ENCODE data around the gene PTPRK. TPM values are rescaled to one million over a fixed set of nuclear protein-coding genes. Genes with fewer than 3 reads are reported as not detected.

PTPRK gene
- total RNA-seq, 1 experiment from 2014 or later: 265 TPM

DNA sequence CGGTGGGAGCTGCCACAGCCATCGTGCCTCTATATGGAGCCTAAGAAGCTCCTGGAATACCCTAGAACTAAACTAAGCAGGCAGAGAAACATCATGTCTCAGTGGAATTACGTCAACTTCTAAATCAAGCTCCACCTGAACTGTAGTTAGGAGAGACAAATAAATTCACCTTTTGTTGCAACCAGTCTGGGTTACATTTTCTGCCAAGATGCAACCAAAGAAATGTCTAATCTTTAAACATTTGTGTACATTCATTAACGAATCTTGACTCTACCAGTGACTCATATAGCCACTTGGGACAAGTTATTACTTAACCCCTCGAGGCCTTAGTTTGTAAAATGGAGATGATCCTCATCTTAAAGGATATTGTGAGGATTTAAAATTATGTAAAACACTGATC lies 8.9 kb downstream of the PTPRK start:
- intact Hi-C loops (cut with micrococcal nuclease; ENCODE audit: unreplicated experiment): loop anchor here (5.0 to 10.0 kb wide), 3 partner anchors 89 to 777 kb away; no protein-coding TSS in a partner anchor
- Mint-ChIP-seq H3K4me3 (ENCODE audit: low read depth, unreplicated experiment) (peak overlapping the region; percentile 55), H3K27me3 (ENCODE audit: unreplicated experiment) (no peaks in the 10 kb centered on the region), H3K4me1 (ENCODE audit: low read depth, unreplicated experiment) (peaks cover 80% of the 10 kb centered on the region), H3K27ac (ENCODE audit: unreplicated experiment) (peak overlapping the region; percentile 95), H3K36me3 (ENCODE audit: insufficient read depth, unreplicated experiment) (peaks cover 45% of the 10 kb centered on the region), H3K9me3 (ENCODE audit: low read depth, unreplicated experiment) (no peaks in the 10 kb centered on the region)
- CTCF ChIA-PET: interaction anchor here (1.0 to 1.7 kb wide), 3 partner anchors 10 to 16 kb away, joined by 3 to 6 read pairs (median 4); no protein-coding TSS in a partner anchor
- TF ChIP-seq, protein P1, sequence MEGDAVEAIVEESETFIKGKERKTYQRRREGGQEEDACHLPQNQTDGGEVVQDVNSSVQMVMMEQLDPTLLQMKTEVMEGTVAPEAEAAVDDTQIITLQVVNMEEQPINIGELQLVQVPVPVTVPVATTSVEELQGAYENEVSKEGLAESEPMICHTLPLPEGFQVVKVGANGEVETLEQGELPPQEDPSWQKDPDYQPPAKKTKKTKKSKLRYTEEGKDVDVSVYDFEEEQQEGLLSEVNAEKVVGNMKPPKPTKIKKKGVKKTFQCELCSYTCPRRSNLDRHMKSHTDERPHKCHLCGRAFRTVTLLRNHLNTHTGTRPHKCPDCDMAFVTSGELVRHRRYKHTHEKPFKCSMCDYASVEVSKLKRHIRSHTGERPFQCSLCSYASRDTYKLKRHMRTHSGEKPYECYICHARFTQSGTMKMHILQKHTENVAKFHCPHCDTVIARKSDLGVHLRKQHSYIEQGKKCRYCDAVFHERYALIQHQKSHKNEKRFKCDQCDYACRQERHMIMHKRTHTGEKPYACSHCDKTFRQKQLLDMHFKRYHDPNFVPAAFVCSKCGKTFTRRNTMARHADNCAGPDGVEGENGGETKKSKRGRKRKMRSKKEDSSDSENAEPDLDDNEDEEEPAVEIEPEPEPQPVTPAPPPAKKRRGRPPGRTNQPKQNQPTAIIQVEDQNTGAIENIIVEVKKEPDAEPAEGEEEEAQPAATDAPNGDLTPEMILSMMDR (IDR thresholded peaks at IDR 0.05; ENCODE audit: unreplicated experiment): no peak
- BruUV-seq (replicated peaks): no TSS peak
- DNase-seq: no peak

- DNase-seq: no peak
- peaks cover 44% of the 10 kb centered on the region for H3K36me3 Mint-ChIP-seq (ENCODE audit: insufficient read depth, unreplicated experiment)
- H3K27ac Mint-ChIP-seq (ENCODE audit: unreplicated experiment): peak overlapping the region; percentile 97
- no peaks in the 10 kb centered on the region for H3K27me3 Mint-ChIP-seq (ENCODE audit: unreplicated experiment)
- H3K4me1 Mint-ChIP-seq (ENCODE audit: low read depth, unreplicated experiment): peaks cover 77% of the 10 kb centered on the region
- H3K9me3 Mint-ChIP-seq (ENCODE audit: low read depth, unreplicated experiment): no peaks in the 10 kb centered on the region
- H3K4me3 Mint-ChIP-seq (ENCODE audit: low read depth, unreplicated experiment): peak overlapping the region; percentile 19
- intact Hi-C loops (cut with micrococcal nuclease; ENCODE audit: unreplicated experiment): loop anchor here (5.0 to 10.0 kb wide), 3 partner anchors 87 to 775 kb away; no protein-coding TSS in a partner anchor
- BruUV-seq (replicated peaks): no TSS peak
- TF ChIP-seq, protein P1 (IDR thresholded peaks at IDR 0.05; ENCODE audit: unreplicated experiment): no peak
- CTCF ChIA-PET: interaction anchor here (0.9 to 2.4 kb wide), 2 partner anchors 21 to 281 kb away, joined by 5 to 11 read pairs; no protein-coding TSS in a partner anchor
Measured at GRCh38 chr6:128509709-128510108, 10.7 kb downstream of the PTPRK start.

DNA sequence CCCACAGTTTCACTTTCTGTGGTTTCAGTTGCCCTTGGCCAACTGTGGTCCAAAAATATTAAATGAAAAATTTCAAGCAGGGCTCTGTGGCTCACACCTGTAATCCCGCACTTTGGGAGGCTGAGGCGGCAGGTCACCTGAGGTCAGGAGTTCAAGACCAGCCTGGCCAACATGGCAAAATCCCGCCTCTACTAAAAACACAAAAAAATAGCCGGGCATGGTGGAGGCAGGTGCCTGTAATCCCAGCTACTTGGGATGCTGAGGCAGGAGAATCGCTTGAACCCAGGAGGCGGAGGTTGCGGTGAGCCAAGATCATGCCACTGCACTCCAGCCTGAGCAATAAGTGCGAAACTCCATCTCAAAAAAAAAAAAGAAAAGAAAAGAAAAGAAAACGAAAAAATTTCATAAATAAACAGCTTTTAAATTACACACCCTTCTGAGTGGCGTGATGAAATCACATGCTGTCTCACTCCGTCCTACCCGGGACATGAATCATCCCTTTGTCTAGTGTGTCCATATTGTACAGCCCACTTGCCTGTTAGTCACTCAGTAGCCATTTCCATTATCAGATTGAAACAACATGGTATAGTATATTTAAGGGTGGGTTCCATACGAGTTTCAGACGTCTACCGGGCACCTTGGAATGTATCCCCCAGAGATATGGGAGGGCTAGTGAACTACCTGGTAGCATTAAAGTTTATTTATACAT lies 11.7 kb downstream of the PTPRK start:
- intact Hi-C loops (cut with micrococcal nuclease; ENCODE audit: unreplicated experiment): no loop called here
- H3K27ac Mint-ChIP-seq (ENCODE audit: unreplicated experiment): peak overlapping the region; percentile 97
- no TSS peak for BruUV-seq (replicated peaks)
- H3K4me3 Mint-ChIP-seq (ENCODE audit: low read depth, unreplicated experiment): peak overlapping the region; percentile 56
- no peaks in the 10 kb centered on the region for H3K27me3 Mint-ChIP-seq (ENCODE audit: unreplicated experiment)
- H3K4me1 Mint-ChIP-seq (ENCODE audit: low read depth, unreplicated experiment): peaks cover 77% of the 10 kb centered on the region
- CTCF ChIA-PET: interaction anchor here (0.7 to 2.4 kb wide), 7 partner anchors 8 to 280 kb away, joined by 3 to 11 read pairs (median 5); no protein-coding TSS in a partner anchor
- peaks cover 48% of the 10 kb centered on the region for H3K36me3 Mint-ChIP-seq (ENCODE audit: insufficient read depth, unreplicated experiment)
- DNase-seq: peak; percentile 69
- H3K9me3 Mint-ChIP-seq (ENCODE audit: low read depth, unreplicated experiment): no peaks in the 10 kb centered on the region
- TF ChIP-seq, protein P1 (IDR thresholded peaks at IDR 0.05; ENCODE audit: unreplicated experiment): no peak

GRCh38 chr6:128507337-128508310 lies 12.8 kb downstream of the PTPRK start:
- H3K9me3 Mint-ChIP-seq (ENCODE audit: low read depth, unreplicated experiment): no peaks in the 10 kb centered on the region
- H3K36me3 Mint-ChIP-seq (ENCODE audit: insufficient read depth, unreplicated experiment): peaks cover 51% of the 10 kb centered on the region
- H3K4me3 Mint-ChIP-seq (ENCODE audit: low read depth, unreplicated experiment): peak overlapping the region; percentile 56
- TF ChIP-seq, protein P1 (IDR thresholded peaks at IDR 0.05; ENCODE audit: unreplicated experiment): no peak
- no peaks in the 10 kb centered on the region for H3K27me3 Mint-ChIP-seq (ENCODE audit: unreplicated experiment)
- TSS peak; percentile 67 for BruUV-seq (replicated peaks)
- intact Hi-C loops (cut with micrococcal nuclease; ENCODE audit: unreplicated experiment): no loop called here
- H3K27ac Mint-ChIP-seq (ENCODE audit: unreplicated experiment): peak overlapping the region; percentile 97
- CTCF ChIA-PET: interaction anchor here (0.6 to 2.4 kb wide), 5 partner anchors 8 to 397 kb away, joined by 3 to 11 read pairs (median 4); no protein-coding TSS in a partner anchor
- H3K4me1 Mint-ChIP-seq (ENCODE audit: low read depth, unreplicated experiment): peaks cover 77% of the 10 kb centered on the region
- no peak for DNase-seq
